Chondrocyte (in vitro differentiated cells): Measurements from ENCODE around the gene TIMM17A. TPM values are rescaled to one million over a fixed set of nuclear protein-coding genes. Genes with fewer than 3 reads are reported as not detected.

Experiments used
- DNase-seq: peaks from one replicate; pipeline ENCODE4 v3.0.0; 2021; ENCODE audit warnings: mixed read lengths, low spot score
- H3K27ac Mint-ChIP-seq: one replicate; pipeline ENCODE4 v1.8.0; 2021; ENCODE audit warnings: mild to moderate bottlenecking, moderate library complexity, mixed read lengths; ENCODE audit not compliant: unreplicated experiment
- H3K27me3 Mint-ChIP-seq: 2 replicates; pipeline ENCODE4 v1.8.0; 2021; ENCODE audit warnings: low read depth, mixed read lengths
- H3K36me3 Mint-ChIP-seq: 2 replicates; pipeline ENCODE4 v1.8.0; 2021; ENCODE audit warnings: low read depth, mixed read lengths
- H3K4me1 Mint-ChIP-seq: 2 replicates; pipeline ENCODE4 v1.8.0; 2021; ENCODE audit warnings: low read depth, mild to moderate bottlenecking, mixed read lengths
- H3K4me3 Mint-ChIP-seq: one replicate; pipeline ENCODE4 v1.8.0; 2021; ENCODE audit warnings: mild to moderate bottlenecking, moderate library complexity, mixed read lengths; ENCODE audit not compliant: unreplicated experiment
- H3K9me3 Mint-ChIP-seq: 2 replicates; pipeline ENCODE4 v1.8.0; 2021; ENCODE audit warnings: low read depth, mixed read lengths
- total RNA-seq: library from RNA; stranded (reverse); gene quantifications from 3 replicates; pipeline ENCODE4 v1.2.1, GENCODE V29; 2021
- TF ChIP-seq, protein P1 (sequence below): fragments of 200-600 bp; sonication (generic); IDR thresholded peaks from 2 replicates; pipeline ENCODE4 v1.5.0; 2021; ENCODE audit warnings: antibody characterized with exemption, mild to moderate bottlenecking, moderate library complexity

Gene TIMM17A
- total RNA-seq, 1 donor from 2014 or later: 68.5 TPM

DNA sequence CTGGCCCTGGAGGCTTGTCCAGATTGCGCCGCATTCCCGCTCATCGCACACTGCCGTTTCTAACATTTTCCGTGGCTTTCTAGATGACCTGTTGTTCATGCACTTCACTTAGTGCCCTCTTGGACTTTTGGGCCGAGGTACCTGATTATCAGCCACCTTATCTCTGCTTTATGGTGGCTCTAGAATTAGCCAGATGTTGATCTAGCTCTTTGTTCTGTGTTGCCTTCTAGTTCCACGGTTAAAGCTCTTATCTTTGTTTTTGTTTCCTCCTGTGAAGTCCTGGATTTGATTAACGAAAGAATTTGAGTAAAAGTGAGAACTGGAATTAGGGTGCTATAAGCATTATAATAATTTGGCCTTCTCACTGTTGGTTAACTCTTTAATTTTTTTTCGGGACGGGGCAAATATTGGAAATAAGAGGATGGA, 28.1 kb downstream of the TIMM17A start:
- peak overlapping the region; percentile 94 for H3K4me3 Mint-ChIP-seq
- no peaks in the 10 kb centered on the region for H3K27me3 Mint-ChIP-seq
- TF ChIP-seq, protein P1, sequence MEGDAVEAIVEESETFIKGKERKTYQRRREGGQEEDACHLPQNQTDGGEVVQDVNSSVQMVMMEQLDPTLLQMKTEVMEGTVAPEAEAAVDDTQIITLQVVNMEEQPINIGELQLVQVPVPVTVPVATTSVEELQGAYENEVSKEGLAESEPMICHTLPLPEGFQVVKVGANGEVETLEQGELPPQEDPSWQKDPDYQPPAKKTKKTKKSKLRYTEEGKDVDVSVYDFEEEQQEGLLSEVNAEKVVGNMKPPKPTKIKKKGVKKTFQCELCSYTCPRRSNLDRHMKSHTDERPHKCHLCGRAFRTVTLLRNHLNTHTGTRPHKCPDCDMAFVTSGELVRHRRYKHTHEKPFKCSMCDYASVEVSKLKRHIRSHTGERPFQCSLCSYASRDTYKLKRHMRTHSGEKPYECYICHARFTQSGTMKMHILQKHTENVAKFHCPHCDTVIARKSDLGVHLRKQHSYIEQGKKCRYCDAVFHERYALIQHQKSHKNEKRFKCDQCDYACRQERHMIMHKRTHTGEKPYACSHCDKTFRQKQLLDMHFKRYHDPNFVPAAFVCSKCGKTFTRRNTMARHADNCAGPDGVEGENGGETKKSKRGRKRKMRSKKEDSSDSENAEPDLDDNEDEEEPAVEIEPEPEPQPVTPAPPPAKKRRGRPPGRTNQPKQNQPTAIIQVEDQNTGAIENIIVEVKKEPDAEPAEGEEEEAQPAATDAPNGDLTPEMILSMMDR: no peak
- no peak for DNase-seq
- H3K4me1 Mint-ChIP-seq: peaks cover 30% of the 10 kb centered on the region
- no peaks in the 10 kb centered on the region for H3K9me3 Mint-ChIP-seq
- peak overlapping the region; percentile 83 for H3K27ac Mint-ChIP-seq
- H3K36me3 Mint-ChIP-seq: no peaks in the 10 kb centered on the region

DNA sequence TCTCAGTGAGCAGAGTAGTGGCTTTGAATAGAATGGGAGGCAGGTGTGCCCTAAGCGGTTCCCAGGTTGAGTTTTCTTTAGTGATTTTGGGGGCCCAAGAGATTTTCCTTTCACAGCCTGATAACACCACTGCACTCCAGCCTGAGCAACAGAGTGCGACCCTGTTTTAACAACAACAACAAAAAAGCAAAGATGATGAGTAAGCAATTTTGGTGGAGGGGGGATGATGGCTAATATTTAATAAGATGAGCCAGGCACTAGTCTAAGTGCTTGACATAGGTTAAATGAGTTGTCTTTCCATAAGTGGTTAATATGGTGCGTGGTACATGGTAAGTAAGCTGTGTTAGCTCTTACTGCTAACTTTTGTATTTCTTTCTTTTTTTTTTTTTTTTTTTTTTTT, 29.1 kb downstream of the TIMM17A start:
- Mint-ChIP-seq H3K4me3 (peak overlapping the region; percentile 42), H3K4me1 (peaks cover 30% of the 10 kb centered on the region), H3K36me3 (no peaks in the 10 kb centered on the region), H3K27ac (no peak overlapping the region), H3K9me3 (no peaks in the 10 kb centered on the region), H3K27me3 (no peaks in the 10 kb centered on the region)
- TF ChIP-seq, protein P1: no peak
- DNase-seq: no peak

DNA sequence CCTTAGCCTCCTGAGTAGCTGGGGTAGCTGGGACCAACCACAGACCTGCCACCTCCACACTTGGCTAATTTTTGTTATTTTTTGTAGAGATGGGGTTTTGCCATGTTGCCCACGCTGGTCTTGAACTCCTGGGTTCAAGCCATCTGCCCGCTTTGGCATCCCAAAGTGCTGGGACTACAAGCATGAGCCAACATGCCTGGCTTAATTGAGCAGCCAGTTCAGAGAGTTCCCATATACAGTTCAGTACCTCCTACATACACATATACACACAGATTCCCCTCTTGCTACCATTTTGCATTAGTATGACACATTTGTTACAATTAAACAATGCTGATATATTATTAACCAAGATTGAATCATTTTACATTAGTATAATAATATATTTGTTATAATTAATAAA, 30.1 kb downstream of the TIMM17A start:
- H3K9me3 Mint-ChIP-seq: no peaks in the 10 kb centered on the region
- peaks cover 6% of the 10 kb centered on the region for H3K36me3 Mint-ChIP-seq
- H3K4me1 Mint-ChIP-seq: peaks cover 30% of the 10 kb centered on the region
- H3K27ac Mint-ChIP-seq: no peak overlapping the region
- no peak overlapping the region for H3K4me3 Mint-ChIP-seq
- TF ChIP-seq, protein P1: no peak
- no peak for DNase-seq
- H3K27me3 Mint-ChIP-seq: no peaks in the 10 kb centered on the region

DNA sequence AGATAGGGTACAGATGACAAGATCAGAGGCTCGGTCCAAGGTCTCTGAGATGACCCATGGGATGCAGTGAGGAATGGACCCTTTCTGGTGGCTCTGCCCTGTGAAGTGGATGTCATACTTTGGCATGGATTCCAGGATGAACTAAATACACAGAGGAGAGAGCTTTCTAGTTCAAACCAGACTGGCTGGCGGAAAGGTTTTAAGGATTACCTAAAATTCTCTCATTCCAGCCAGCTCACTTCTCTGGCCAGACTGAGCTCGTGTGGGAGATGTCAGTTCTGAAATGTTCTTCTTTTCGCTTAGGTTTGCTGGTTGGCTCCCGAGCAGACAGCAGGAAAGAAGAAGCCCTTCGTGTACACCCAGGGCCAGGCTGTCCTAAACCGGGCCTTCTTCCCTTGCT, 33.3 kb downstream of the TIMM17A start:
- TF ChIP-seq, protein P1: no peak
- no peak overlapping the region for H3K27ac Mint-ChIP-seq
- H3K27me3 Mint-ChIP-seq: no peaks in the 10 kb centered on the region
- peak; percentile 29 for DNase-seq
- no peak overlapping the region for H3K4me3 Mint-ChIP-seq
- H3K9me3 Mint-ChIP-seq: no peaks in the 10 kb centered on the region
- peaks cover 20% of the 10 kb centered on the region for H3K4me1 Mint-ChIP-seq
- H3K36me3 Mint-ChIP-seq: peaks cover 23% of the 10 kb centered on the region

DNA sequence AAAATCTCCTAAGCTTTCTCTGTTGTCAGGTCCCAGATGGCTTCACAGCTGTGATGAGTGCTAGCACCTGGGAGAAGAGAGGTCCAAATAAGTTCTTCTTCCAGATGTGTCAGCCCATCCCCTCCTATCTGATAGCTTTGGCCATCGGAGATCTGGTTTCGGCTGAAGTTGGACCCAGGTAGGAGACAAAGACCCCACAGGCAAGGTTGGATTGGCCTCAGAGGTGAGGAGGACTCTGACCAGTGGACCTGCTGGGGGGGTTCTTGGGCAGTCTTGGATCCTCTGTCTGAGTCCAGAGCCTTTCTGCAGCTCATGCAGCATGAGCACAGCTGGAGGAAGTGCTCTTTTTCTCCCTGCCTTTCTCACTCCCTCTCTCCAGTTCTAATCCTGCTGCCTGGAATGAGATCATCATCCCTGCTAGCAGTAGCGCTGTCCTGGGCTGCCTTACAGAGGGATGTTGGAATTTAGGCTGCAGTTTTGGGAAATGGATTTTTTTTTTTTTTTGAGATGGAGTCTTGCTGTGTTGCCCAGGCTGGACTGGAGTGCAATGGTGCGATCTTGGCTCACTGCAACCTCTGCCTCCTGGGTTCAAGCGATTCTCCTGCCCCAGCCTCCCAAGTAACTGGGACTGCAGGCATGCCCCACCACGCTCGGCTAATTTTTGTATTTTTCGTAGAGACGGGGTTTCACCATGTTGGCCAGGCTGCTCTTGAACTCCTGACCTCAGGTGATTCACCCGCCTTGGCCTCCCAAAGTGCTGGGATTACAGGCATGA, 34.2 kb downstream of the TIMM17A start:
- peak; percentile 22 for DNase-seq
- Mint-ChIP-seq H3K27me3 (no peaks in the 10 kb centered on the region), H3K9me3 (no peaks in the 10 kb centered on the region), H3K4me3 (no peak overlapping the region), H3K4me1 (peaks cover 11% of the 10 kb centered on the region), H3K27ac (no peak overlapping the region), H3K36me3 (peaks cover 32% of the 10 kb centered on the region)
- TF ChIP-seq, protein P1: no peak
